ENCODE results near the gene CCDC85A. TPM values are rescaled to one million over a fixed set of nuclear protein-coding genes. Genes with fewer than 3 reads are reported as not detected.

Gene CCDC85A
- total RNA-seq, 4 donors from 2014 or later, result 0.42 to 2.1 (median 1.3) TPM

- Histone ChIP-seq H3K9me3 (no peaks in the 10 kb centered on the region), H3K36me3 (no peaks in the 10 kb centered on the region), H3K27ac (no peak overlapping the region), H3K27me3 (no peaks in the 10 kb centered on the region), H3K4me3 (no peak overlapping the region), H3K4me1 (no peaks in the 10 kb centered on the region)
- intact Hi-C loops (cut with DNase I), result no loop called here
- TF ChIP-seq CTCF (IDR thresholded peaks at IDR 0.05) (no peak), POLR2A (IDR thresholded peaks at IDR 0.05) (no peak)
- WGBS, 2 donors, result 52 to 63% methylated on average over 5 of the region's 5 CpGs
- no peak for DNase-seq
Measured at GRCh38 chr2:56170504-56170903, 13.3 kb upstream of the CCDC85A start.

- intact Hi-C loops (cut with DNase I), result no loop called here
- DNase-seq, result no peak
- no peaks in the 10 kb centered on the region for H3K9me3 ChIP-seq
- H3K27me3 ChIP-seq, result no peaks in the 10 kb centered on the region
- TF ChIP-seq CTCF (IDR thresholded peaks at IDR 0.05) (no peak), POLR2A (IDR thresholded peaks at IDR 0.05) (no peak)
- 46 to 58% methylated on average over 2 of the region's 2 CpGs for WGBS, 2 donors
- H3K36me3 ChIP-seq, result no peaks in the 10 kb centered on the region
- no peaks in the 10 kb centered on the region for H3K4me1 ChIP-seq
- H3K27ac ChIP-seq, result no peak overlapping the region
- no peak overlapping the region for H3K4me3 ChIP-seq
Measured at GRCh38 chr2:56170988-56171387, 12.8 kb upstream of the CCDC85A start.

- Histone ChIP-seq H3K9me3 (no peaks in the 10 kb centered on the region), H3K4me1 (no peaks in the 10 kb centered on the region), H3K27me3 (peaks cover 0 to 21% (median 0%) of the 10 kb centered on the region in 4 donors), H3K4me3 (no peak overlapping the region), H3K36me3 (no peaks in the 10 kb centered on the region), H3K27ac (no peak overlapping the region)
- intact Hi-C loops (cut with DNase I), result no loop called here
- DNase-seq, result no peak
- TF ChIP-seq CTCF (IDR thresholded peaks at IDR 0.05) (no peak), POLR2A (IDR thresholded peaks at IDR 0.05) (no peak)
- WGBS, 2 donors, result 45 to 55% methylated on average over 2 of the region's 2 CpGs
Measured at GRCh38 chr2:56175779-56176178, 8.0 kb upstream of the CCDC85A start.

- TF ChIP-seq POLR2A (IDR thresholded peaks at IDR 0.05), result no peak
- no peak for TF ChIP-seq CTCF (IDR thresholded peaks at IDR 0.05)
- H3K27ac ChIP-seq, result no peak overlapping the region
- H3K4me3 ChIP-seq, result no peak overlapping the region
- no peak for DNase-seq
- no peaks in the 10 kb centered on the region for H3K4me1 ChIP-seq
- 33 to 38% methylated on average over 4 of the region's 4 CpGs for WGBS, 2 donors
- intact Hi-C loops (cut with DNase I), result no loop called here
- H3K27me3 ChIP-seq, result peaks cover 0 to 38% (median 0%) of the 10 kb centered on the region in 4 donors
- H3K9me3 ChIP-seq, result no peaks in the 10 kb centered on the region
- no peaks in the 10 kb centered on the region for H3K36me3 ChIP-seq
Measured at GRCh38 chr2:56177420-56178220, 6.2 kb upstream of the CCDC85A start.

- intact Hi-C loops (cut with DNase I), result loop anchor here (10.0 kb wide), 1 partner anchor 575 kb away; no protein-coding TSS in a partner anchor
- DNase-seq, result no peak
- H3K4me3 ChIP-seq, result no peak overlapping the region
- H3K27me3 ChIP-seq, result peaks cover 0 to 61% (median 1%) of the 10 kb centered on the region in 4 donors
- 71 to 83% methylated on average over 5 of the region's 5 CpGs for WGBS, 2 donors
- H3K36me3 ChIP-seq, result no peaks in the 10 kb centered on the region
- H3K27ac ChIP-seq, result no peak overlapping the region
- peaks cover 2 to 17% (median 12%) of the 10 kb centered on the region in 3 donors for H3K4me1 ChIP-seq
- TF ChIP-seq POLR2A (IDR thresholded peaks at IDR 0.05) (no peak), CTCF (IDR thresholded peaks at IDR 0.05) (no peak)
- no peaks in the 10 kb centered on the region for H3K9me3 ChIP-seq
Measured at GRCh38 chr2:56179931-56180330, 3.9 kb upstream of the CCDC85A start.

Measured in esophagus squamous epithelium (tissue), 5 donors.